HG02943 (cell line): ENCODE results near the gene TOMM22.

Experiments
- ATAC-seq: cut with Tn5 transposase; IDR thresholded peaks from one replicate; pipeline ENCODE4 v1.9.1; 2021; ENCODE audit warnings: mild to moderate bottlenecking, low read depth, moderate library complexity; ENCODE audit not compliant: unreplicated experiment

Gene TOMM22

GRCh38 chr22:38731703-38732161 is 50.0 kb downstream of the TOMM22 start:
- no peak for ATAC-seq

GRCh38 chr22:38732251-38732815 is 50.6 kb downstream of the TOMM22 start:
- ATAC-seq, result no peak

- ATAC-seq, result no peak
Measured at GRCh38 chr22:38733329-38733723, 51.6 kb downstream of the TOMM22 start.

GRCh38 chr22:38733724-38734381 is 52.1 kb downstream of the TOMM22 start:
- ATAC-seq, result no peak

- ATAC-seq, result no peak
Measured at GRCh38 chr22:38734421-38735100, 52.8 kb downstream of the TOMM22 start.
